Adipose tissue (tissue), 3 donors: ENCODE results near the gene ZSWIM4. TPM values are rescaled to one million over a fixed set of nuclear protein-coding genes. Genes with fewer than 3 reads are reported as not detected.

Source experiments
- H3K27ac ChIP-seq: one replicate; pipeline ENCODE4 v1.5.1; 2013; ENCODE audit warnings: low read depth, low read length
- WGBS, 3 donors: extraction: QIAGEN DNeasy Blood & Tissue Kit; methylation state at CpG; one replicate each; pipeline ENCODE4 v1.1.7; 2013; 5-methylcytosine and 5-hydroxymethylcytosine counted together
- polyA plus RNA-seq, 3 donors: library from polyadenylated mRNA; stranded (reverse); fragments of 200-250 nt; gene quantifications; one replicate each; pipeline ENCODE4 v1.2.3, GENCODE V29; 2013
- donor health status: healthy with polysubstance abuse.
- donor health status: Bipolar disorder and iron deficiency.
- donor health status: healthy.

ZSWIM4 gene
- polyA plus RNA-seq, 3 donors = 1.6 to 3.4 (median 2.0) TPM

DNA sequence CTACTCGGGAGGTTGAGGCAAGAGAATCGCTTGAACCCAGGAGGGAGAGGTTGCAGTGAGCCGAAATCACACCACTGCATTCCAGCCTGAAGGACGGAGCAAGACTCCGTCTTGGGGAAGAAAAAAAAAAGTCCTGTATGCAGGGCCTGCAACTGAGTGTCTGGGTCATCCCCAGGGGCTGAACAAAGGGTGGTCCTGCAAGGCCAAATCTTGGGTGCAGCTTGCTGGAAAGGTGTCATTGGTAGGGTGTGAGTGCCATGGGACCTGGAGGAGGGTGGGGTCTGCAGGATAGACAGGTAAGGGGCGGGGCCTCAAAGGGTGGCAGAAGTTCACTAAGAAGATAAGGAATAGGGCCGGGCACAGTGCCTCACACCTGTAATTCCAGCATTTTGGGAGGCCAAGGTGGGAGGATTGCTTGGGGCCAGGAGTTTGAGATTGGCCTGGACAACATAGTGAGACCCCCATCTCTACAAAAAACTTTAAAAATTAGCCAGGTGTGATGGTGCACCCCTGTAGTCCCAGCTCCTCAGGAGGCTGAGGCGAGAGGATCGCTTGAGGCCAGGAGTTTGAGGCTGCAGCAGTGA lies 31.5 kb downstream of the ZSWIM4 start:
- no peak overlapping the region for H3K27ac ChIP-seq
- WGBS, 3 donors = 92 to 97% (median 92%) methylated on average over 9 of the region's 9 CpGs

DNA sequence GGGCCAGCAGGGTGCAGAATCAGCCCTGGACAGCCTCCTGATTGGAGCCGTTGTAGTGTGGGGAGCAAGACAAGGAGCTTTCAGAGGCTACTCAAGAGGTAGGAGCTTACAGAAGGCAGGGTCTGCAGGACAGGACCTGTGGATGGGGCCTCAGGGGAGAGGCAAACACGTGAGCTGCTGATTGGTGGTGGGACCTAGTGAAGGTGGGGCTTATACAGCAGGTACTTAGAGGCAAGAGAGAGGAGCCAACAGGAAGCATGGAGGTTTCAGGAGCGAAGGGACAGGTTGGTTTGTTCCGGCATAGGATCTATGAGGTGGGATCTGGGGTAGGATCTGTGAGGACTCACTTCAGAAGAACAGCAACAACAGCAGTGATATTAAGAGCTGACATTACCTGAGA lies 32.4 kb downstream of the ZSWIM4 start:
- no peak overlapping the region for H3K27ac ChIP-seq
- WGBS, 3 donors = 73 to 87% (median 81%) methylated on average over 4 of the region's 4 CpGs

DNA sequence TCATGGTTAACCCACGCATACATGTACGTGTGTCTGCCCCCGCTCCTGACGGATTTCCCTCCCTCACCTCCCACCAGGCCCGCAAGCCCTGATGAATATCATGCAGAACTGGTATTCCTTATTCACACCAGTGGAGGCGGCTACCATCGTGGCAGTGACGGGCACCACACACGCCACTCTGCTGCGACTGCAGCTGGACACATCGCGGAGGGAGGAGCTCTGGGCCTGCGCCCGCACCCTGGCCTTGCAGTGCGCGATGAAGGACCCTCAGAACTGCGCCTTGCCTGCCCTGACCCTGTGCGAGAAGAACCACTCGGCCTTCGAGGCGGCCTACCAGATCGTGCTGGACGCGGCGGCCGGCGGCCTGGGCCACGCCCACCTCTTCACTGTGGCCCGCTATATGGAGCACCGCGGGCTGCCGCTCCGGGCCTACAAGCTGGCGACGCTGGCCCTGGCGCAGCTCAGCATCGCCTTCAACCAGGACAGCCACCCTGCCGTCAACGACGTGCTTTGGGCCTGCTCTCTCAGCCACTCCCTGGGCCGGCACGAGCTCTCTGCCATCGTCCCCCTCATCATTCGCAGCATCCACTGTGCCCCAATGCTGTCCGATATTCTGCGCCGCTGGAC lies 35.0 kb downstream of the ZSWIM4 start:
- WGBS, 3 donors = 93 to 96% (median 93%) methylated on average over 46 to 47 of the region's 47 CpGs
- H3K27ac ChIP-seq = no peak overlapping the region

DNA sequence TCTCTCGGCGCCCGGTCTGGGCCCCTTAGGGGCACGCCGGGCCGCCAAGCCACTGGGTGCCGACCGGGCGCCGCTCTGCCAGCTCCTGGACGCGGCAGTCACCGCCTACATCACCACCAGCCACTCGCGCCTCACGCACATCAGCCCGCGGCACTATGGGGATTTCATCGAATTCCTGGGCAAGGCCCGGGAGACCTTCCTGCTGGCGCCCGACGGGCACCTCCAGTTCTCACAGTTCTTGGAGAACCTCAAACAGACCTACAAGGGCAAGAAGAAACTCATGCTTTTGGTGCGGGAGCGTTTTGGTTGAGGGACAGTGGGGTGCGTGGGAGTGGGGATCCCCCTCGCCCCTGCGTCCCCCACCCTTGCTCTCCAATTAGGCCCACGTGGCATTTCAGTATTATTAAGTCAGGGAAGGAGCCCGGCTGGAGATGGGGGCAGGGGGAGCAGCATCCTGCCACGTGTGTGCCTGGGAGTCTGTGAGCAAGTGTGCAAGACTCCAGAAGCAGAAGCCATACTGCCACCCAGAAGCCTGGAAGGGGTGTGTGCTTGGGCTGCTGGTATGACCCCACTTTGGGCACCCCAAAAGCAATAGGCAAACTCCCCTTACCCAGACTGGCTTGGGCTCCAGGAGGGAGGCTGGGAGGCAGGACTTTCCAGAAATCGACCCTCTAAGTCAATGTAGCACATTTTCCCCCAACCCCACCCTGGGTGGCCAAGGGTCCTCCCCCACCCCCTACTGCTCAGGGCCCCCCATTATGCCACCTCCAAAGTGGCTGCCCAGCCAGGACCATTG lies 35.7 kb downstream of the ZSWIM4 start:
- no peak overlapping the region for H3K27ac ChIP-seq
- 91 to 93% (median 92%) methylated on average over 32 of the region's 32 CpGs for WGBS, 3 donors

DNA sequence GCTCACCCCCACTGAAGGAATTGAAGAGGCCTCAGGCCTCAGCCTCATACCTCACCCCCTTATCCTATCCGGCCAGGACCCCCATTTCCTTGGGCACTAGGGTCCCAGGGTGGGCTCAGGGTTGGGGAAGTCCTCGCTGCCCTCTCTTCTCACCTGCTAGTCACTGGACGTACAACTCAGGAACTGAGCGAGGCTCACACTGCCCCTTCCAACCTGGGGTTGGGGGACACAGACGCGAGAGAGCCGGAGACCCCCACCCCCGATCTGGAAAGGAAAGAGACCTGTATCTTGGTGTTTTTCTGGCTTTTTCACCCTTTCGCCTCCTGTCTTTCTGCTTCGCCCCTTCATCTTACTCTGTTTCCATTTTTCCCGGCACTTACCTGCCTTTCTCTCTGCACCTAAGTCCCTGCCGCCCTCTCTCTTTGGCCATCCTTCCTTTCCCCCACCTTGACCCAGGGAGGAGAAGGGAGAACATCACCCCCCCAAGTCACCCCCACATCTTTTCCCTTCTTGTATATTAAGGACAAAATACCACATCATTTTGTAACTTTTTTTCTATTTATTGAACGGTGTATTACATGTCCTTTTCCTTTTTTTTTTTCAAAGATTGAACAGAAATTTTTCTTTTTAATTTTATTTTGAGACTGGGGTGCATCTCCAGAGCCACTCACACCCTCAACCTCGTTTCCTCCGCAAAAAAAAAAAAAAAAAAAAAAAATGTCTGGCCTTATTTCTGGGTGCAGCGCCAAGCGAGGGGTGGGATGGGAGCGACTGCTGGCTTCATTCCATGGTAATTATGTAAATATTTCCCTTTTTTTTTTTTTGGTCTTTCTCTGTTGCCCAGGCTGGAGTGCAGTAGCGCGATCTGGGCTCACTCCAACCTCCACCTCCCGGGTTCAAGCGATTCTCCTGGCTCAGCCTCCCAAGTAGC lies 36.6 kb downstream of the ZSWIM4 start:
- 65 to 83% (median 73%) methylated on average over 22 of the region's 22 CpGs for WGBS, 3 donors
- H3K27ac ChIP-seq = no peak overlapping the region

DNA sequence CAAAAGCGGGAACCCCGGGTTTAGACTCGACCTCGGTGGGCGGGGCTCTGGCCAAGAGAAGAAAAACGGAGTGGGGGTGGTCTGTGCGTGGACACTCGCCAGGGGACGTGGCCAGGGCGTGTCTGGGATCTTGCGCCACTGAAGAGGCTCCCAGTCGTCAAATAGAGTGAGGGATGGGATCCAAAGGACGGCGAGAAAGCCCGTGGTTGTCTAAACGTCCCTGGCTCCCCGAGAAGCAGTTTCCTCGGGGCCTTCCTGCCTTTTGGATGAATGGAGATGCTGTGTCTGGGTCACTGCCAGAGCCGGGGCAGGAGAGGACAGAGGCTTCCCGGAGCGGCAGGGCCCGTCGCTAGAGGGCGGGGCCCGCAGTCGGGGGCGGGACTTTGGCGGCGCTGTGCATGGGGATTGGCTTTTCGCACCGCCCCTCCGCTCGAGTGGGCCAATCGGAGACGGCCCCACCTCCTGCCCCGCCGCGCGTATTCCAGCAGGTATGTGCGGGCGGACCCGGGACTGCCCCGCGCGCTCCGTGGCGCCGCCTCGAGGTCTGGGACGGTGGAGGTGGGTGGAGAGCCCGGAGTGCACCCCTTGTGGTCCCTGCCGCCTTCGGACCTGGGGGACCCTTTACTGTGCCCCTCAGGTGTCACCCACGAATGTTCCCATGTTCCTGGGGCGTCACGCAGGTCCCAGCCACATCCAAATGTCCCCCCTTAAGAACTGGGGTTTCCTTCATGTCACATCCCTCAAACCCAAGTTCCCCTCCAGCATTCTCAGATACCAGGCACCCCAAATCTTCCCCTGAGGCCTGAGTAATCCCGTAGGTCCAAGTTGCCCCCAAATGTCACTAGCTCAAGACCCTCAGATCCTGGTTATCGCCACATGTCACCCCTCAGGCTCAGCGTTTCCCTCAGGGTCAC lies 38.3 kb downstream of the ZSWIM4 start:
- no peak overlapping the region for H3K27ac ChIP-seq
- WGBS, 3 donors = 6 to 7% (median 6%) methylated on average over 44 to 59 of the region's 59 CpGs

DNA sequence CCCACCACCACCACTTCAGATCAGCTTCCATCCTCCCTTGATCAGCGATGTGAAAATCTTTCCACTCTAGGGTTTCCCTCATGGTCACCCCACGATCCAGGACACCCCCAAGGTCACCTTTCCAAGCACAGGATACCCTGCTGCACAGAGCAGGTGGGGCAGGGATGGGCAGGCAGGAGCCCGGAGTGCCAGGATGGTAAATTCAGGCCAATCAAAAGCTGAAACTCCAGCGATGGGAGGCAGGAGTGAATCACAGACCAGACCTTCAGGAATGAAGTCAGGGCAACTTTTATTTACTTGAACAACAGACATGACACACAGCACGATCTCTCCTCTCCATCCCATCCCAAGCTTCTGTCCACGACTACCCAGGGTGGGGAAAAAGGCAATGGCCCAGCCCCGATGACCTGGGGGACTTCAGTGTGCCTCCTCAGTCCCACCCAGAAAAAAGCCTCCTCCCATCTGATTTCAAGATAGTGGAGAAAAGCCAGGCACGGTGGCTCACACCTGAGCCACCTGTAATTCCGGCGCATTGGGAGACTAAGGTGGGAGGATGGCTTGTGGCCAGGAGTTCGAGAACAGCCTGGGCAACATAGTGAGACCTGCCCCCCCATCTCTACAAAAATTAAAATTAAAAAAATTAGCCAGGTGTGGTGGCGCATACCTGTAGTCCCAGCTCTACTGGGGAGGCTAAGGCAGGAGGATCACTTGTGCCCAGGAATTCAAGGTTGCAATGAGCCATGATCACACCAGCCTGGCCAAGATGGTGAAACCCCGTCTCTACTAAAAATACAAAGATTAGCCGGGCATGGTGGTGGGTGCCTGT lies 39.2 kb downstream of the ZSWIM4 start:
- no peak overlapping the region for H3K27ac ChIP-seq
- 66 to 74% (median 66%) methylated on average over 14 of the region's 14 CpGs for WGBS, 3 donors

DNA sequence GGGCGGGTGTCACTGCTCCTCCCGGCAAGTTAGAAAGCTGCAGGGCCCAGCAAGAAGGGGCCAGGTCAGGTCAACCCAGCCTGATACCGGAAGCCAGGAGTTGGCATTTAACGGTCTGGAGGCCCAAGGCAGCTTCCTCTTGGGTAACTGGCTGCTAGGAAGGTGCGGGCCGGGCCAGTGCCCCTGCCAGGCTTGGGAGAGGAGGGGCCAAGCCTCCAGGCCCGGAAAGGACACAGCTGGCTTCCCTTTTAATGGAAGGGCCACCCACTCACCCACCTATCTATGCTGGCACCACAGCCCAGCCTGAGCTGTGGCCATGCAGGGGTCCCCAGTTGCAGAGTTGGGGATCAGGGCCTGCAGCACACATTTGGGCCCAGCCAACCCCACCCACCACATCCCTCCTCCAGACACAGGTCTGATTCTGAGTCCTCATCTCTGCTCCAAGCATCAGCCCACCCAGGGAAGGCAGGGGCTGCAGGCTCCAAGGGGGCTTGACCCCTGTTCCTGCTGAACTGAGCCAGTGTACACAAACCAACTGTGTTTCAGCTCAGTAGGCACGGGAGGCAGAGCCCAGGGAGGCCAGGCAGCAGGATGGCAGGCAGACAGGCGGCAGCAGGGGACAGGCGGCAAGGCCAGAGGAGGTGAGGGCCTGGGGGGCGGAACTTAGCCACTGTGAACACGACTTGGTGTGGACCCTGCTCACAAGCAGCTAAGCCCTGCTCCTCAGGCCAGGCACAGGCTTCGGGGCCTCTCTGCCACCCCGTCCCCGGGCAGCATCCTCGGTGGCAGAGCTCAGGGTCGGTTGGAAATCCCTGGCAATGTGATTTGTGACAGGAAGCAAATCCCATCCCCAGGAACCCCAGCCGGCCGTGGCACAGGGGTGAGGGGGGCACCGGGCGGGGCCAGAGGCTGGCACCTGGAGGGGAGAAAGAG lies 40.8 kb downstream of the ZSWIM4 start:
- peak overlapping the region; percentile 82 for H3K27ac ChIP-seq
- 25 to 65% (median 33%) methylated on average over 21 of the region's 21 CpGs for WGBS, 3 donors

DNA sequence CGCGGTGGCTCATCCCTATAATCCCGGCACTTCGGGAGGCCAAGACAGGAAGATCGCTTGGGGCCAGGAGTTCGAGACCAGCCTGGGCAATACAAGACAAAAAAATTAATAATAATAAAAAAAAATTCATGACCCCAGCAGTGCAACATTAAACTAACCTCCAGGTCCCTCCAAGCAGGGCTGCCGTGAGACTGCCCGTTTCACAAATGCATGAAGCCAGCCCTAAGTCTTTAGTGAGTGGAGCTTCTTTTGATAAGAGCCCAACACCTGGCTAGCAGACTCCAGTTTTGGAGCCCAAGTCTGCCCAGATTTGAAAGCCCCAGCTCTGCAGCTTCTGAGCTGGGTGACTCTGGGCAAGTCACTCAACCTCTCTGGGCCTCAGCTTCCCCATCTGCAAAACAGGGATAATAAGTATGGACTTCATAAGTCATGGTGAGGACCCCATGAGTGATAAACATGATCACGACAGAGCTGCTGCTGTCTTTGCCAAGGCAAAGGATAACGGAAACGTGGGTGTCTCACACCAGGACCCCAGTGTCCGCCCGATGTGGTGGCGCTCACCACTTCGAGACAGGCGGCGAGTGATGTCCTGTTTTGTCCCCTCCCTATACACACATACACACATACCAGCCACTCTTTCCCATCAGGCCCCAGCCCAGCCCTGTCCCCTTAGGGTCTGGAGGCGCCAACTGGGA lies 43.3 kb downstream of the ZSWIM4 start:
- peak overlapping the region; percentile 99 for H3K27ac ChIP-seq
- 33 to 74% (median 44%) methylated on average over 18 of the region's 18 CpGs for WGBS, 3 donors

DNA sequence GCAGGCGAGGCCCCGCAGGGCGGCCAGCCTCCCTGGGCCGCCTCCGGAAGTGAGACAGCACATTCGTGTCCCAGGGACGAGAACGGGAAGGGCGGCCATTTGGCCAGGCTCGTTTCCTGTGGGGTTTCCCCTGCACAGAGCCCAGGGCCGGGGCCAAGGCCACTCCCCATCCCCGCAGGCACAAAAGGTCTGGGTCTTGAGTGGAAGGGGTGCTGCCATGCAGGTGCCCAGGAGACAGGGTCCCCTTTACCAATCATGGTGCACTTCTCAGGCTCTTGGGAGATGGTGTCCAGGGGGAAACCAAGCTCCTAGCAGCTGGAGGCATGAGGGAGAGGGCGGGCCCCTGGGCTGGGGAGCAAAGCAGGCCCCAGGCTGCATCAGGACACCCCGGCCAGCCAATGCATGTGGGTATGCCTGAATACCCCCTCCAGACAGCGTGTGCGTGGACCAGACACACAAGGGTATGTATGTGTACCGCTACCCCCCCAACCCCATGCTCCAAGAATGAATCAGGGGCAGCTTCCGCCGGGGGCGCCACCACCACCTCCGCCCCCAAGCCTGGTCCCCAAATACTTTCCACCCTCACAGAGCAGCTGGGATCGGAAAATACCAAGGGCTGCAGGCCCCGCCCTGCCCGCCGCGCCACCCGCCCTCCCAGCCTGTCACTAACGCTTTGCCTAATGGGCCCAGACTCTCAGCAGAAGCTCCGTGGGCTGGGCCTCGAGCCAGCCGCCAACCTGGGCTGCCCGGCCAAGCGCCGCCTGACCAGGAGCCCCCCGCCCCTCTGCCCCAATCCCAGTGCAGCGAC lies 44.1 kb downstream of the ZSWIM4 start:
- peak overlapping the region; percentile 99 for H3K27ac ChIP-seq
- WGBS, 3 donors = 1 to 25% (median 3%) methylated on average over 35 to 36 of the region's 36 CpGs

DNA sequence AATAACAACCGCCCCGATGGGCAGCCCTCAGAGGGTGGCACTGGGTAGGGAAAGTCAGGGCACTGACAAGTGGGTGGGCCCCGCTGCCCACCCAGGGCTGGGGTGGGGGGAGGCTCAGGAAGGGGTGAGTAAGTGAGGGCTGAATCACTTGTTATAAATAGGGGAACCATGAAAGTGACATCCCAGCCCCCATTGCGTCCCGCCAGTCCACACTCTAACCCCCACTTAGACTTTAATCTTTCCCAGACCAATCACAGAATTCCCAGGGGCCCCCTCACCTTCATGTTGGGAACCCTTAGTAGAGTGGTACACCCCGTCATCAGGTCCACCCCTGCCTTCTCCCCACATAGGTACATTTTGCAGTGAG lies 44.7 kb downstream of the ZSWIM4 start:
- 9 to 39% (median 11%) methylated on average over 6 of the region's 6 CpGs for WGBS, 3 donors
- H3K27ac ChIP-seq = peak overlapping the region; percentile 99

DNA sequence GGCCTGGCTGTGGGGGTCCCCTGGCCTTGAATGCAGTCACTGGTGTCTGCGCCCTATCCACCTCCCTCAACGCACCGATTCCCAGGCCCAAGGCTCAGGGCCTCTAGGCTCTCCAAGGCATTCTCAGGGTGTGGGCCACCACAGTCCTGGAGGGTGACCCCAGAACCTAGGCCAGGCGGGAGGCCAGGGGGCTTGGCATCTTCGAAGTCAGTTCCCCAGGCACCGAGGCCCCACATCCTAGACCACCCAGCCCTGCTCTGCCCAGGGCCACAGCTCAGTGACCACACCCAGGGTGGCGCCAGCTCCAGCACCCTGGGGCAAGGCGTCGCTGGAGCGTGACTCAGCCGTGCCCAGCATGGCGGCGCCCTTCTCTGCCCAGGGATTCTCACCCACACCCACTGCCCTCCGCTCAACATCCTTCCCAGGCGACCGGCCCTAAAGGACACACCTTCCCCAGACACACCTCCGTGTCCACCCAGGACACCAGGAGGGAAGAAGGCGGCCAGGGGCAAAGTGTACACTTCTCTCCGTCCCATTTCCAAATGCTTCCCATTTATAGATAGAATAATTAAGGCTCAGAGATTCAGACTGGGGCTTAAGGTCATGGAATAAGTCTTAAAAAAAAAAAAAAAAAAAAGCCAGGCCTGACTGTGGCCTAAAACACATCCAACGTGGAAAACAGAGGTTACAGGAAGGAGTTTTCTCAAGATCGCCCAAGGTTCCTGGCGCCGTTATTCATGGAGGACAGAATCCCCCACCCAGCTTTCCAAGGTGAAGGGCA lies 45.3 kb downstream of the ZSWIM4 start:
- WGBS, 3 donors = 22 to 74% (median 26%) methylated on average over 23 of the region's 23 CpGs
- H3K27ac ChIP-seq = peak overlapping the region; percentile 99

DNA sequence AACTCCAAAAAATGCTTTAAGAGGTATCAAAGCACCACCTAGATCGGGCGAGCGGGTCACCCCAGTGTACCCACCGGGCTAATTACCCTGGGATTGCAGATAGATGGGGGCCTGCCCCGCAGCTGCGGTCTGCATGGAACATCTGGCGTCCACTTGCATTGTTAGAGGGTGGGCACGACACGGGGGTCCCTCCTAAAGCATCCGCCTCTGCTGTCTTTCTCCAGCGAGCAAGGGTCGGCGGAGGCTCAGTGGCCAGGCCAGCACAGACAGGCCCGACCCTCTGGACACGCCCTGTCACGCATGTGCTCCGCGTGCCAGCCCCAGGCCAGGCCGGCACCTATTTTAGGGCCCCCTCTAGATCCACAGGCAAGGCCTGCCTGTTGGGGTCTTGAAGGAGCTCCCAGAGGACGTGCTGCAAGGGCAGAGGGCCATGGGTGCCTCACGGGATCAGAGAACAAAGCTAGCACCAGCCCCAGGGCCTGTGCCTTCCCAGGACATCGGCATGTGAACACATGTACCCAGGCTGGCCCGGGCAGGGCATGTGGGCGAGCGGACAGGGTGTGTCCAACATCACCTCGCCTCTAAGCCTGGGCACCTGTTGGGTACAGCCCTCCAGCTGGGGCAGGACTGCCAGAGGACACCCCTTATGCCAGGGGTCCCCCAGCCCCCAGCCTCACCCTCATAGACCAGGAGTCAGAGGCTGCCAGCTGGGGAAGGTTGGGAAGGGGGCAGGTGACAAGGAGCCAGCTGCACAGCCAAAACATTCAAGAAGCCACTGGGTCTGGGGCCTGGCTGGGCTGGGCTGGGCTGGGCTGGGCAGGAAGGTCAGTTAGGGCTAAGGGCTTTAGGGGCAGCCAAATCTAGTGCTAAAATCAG lies 46.1 kb downstream of the ZSWIM4 start:
- WGBS, 3 donors = 19 to 61% (median 28%) methylated on average over 26 of the region's 26 CpGs
- peak overlapping the region; percentile 99 for H3K27ac ChIP-seq
